H1 (cell line): ENCODE measurements around the gene G6PC1. TPM values are rescaled to one million over a fixed set of nuclear protein-coding genes. Genes with fewer than 3 reads are reported as not detected.

ENCODE experiments used
- CTCF ChIA-PET: fragments of 300-600 bp; sonication (Branson Sonifier 250); formaldehyde crosslinking; loops from one replicate; lab custom pipeline; 2021; ENCODE audit not compliant: partially characterized antibody; lab: Charles Lee
- POLR2A ChIA-PET: fragments of 300-600 bp; sonication (Branson Sonifier 250); formaldehyde crosslinking; loops from one replicate; lab custom pipeline; 2021; ENCODE audit warnings: inconsistent platforms; ENCODE audit not compliant: partially characterized antibody; lab: Charles Lee
- DNase-seq, 2 experiments: peaks; one replicate each; pipeline versions ENCODE4 v3.0.0 to v3.0.0-alpha.2; 2010 to 2022; ENCODE audit warnings: low spot score in 2 of 2, low read depth in 1 of 2, mixed read lengths in 1 of 2
- FAIRE-seq: peaks from 2 replicates; lab custom pipeline; 2011; peaks lifted over from hg19 to GRCh38; lab: Jason Lieb, UNC
- H2AFZ ChIP-seq: 2 replicates; pipeline ENCODE4 v1.8.1; 2012; ENCODE audit warnings: low read length, inconsistent platforms
- H2AK5ac ChIP-seq: 2 replicates; pipeline ENCODE4 v1.6.1; 2013; ENCODE audit warnings: low read depth, low read length
- H2BK120ac ChIP-seq: replicated peaks from 2 replicates; pipeline ENCODE3; 2013; ENCODE audit warnings: low read depth, low read length, inconsistent platforms
- H2BK12ac ChIP-seq: 2 replicates; pipeline ENCODE4 v1.6.1; 2013; ENCODE audit warnings: low read depth, low read length
- H2BK15ac ChIP-seq: 2 replicates; pipeline ENCODE4 v1.6.1; 2013; ENCODE audit warnings: low read length
- H2BK20ac ChIP-seq: 2 replicates; pipeline ENCODE4 v1.6.1; 2013; ENCODE audit warnings: low read length
- H2BK5ac ChIP-seq: 2 replicates; pipeline ENCODE4 v1.6.1; 2013; ENCODE audit warnings: low read depth, low read length
- H3K14ac ChIP-seq: 2 replicates; pipeline ENCODE4 v1.6.1; 2013; ENCODE audit warnings: inconsistent platforms; ENCODE audit not compliant: insufficient read length
- H3K18ac ChIP-seq: 2 replicates; pipeline ENCODE4 v1.6.1; 2013; ENCODE audit warnings: low read length; ENCODE audit errors: extremely low read depth
- H3K23ac ChIP-seq: 2 replicates; pipeline ENCODE4 v1.6.1; 2013; ENCODE audit warnings: inconsistent platforms; ENCODE audit not compliant: insufficient read length
- H3K23me2 ChIP-seq: 2 replicates; pipeline ENCODE4 v1.6.1; 2013; ENCODE audit warnings: low read depth, low read length
- H3K27ac ChIP-seq: 2 replicates; pipeline ENCODE4 v1.6.1; 2011; ENCODE audit warnings: low read depth, low read length, inconsistent platforms
- H3K27me3 ChIP-seq, 4 experiments: replicated peaks in 1 of 4; 1 replicate in 1 of 4; 2 replicates in 3 of 4; pipeline versions ENCODE4 v1.6.1 to v1.8.1; 2011 to 2013; ENCODE audit warnings: low read length in 3 of 4, mild to moderate bottlenecking in 3 of 4, inconsistent platforms in 2 of 4, mixed read lengths in 2 of 4, moderate library complexity in 1 of 4; ENCODE audit not compliant: control insufficient read depth in 3 of 4, insufficient read depth in 3 of 4; ENCODE audit errors: extremely low read depth in 1 of 4
- H3K36me3 ChIP-seq, 4 experiments: 2 replicates each; pipeline versions ENCODE4 v1.6.1 to v1.8.1; 2011 to 2013; ENCODE audit warnings: mild to moderate bottlenecking in 4 of 4, low read length in 3 of 4, moderate library complexity in 2 of 4, control low read depth in 1 of 4, inconsistent platforms in 1 of 4; ENCODE audit not compliant: insufficient read depth in 4 of 4, control insufficient read depth in 2 of 4
- H3K4ac ChIP-seq: replicated peaks from 2 replicates; pipeline ENCODE3; 2013; ENCODE audit warnings: low read length, low read depth, mixed read lengths, inconsistent platforms; ENCODE audit not compliant: insufficient read length
- H3K4me1 ChIP-seq, 4 experiments: replicated peaks in 1 of 4; 1 replicate in 1 of 4; 2 replicates in 3 of 4; pipeline versions ENCODE4 v1.6.1 to v1.8.1; 2011 to 2013; ENCODE audit warnings: low read length in 3 of 4, inconsistent platforms in 2 of 4, mixed read lengths in 1 of 4; ENCODE audit not compliant: insufficient read depth in 4 of 4, control insufficient read depth in 3 of 4
- H3K4me2 ChIP-seq, 2 experiments: 2 replicates each; pipeline versions ENCODE4 v1.6.1 to v1.8.1; 2011 to 2013; ENCODE audit warnings: low read depth in 2 of 2, low read length in 2 of 2, control low read depth in 1 of 2, inconsistent platforms in 1 of 2, mild to moderate bottlenecking in 1 of 2; ENCODE audit not compliant: insufficient read depth in 1 of 2
- H3K4me3 ChIP-seq, 4 experiments: fragments of 200-600, 300-600 bp in 1 of 4; sonication (generic), shearing (Covaris generic), sonication (Bioruptor Twin) in 1 of 4; 2 replicates each; pipeline versions ENCODE4 v1.5.1 to v1.8.1; 2011 to 2016; ENCODE audit warnings: low read length in 4 of 4, low read depth in 3 of 4, control low read depth in 2 of 4, inconsistent platforms in 2 of 4, mild to moderate bottlenecking in 2 of 4, mixed read lengths in 1 of 4, moderate library complexity in 1 of 4; ENCODE audit not compliant: insufficient read depth in 2 of 4; ENCODE audit errors: extremely low read depth in 1 of 4
- H3K56ac ChIP-seq: replicated peaks from 2 replicates; pipeline ENCODE3; 2013; ENCODE audit warnings: low read depth, mild to moderate bottlenecking, mixed read lengths, low read length, inconsistent platforms; ENCODE audit not compliant: insufficient read length
- H3K79me1 ChIP-seq: 2 replicates; pipeline ENCODE4 v1.6.1; 2013; ENCODE audit warnings: low read depth, low read length, control low read depth
- H3K79me2 ChIP-seq, 2 experiments: 2 replicates each; pipeline versions ENCODE4 v1.6.1 to v1.8.1; 2012 to 2013; ENCODE audit warnings: low read length in 2 of 2, mild to moderate bottlenecking in 2 of 2, inconsistent platforms in 1 of 2; ENCODE audit not compliant: insufficient read depth in 2 of 2, control insufficient read depth in 1 of 2
- H3K9ac ChIP-seq, 4 experiments: replicated peaks in 1 of 4; 1 replicate in 1 of 4; 2 replicates in 3 of 4; pipeline versions ENCODE4 v1.6.1 to v1.8.1; 2011 to 2013; ENCODE audit warnings: low read depth in 3 of 4, low read length in 3 of 4, control low read depth in 2 of 4, mild to moderate bottlenecking in 2 of 4, moderate library complexity in 2 of 4, inconsistent platforms in 1 of 4; ENCODE audit errors: extremely low read depth in 1 of 4
- H3K9me3 ChIP-seq, 2 experiments: 2 replicates each; pipeline versions ENCODE4 v1.6.1 to v1.8.1; 2012 to 2013; ENCODE audit warnings: mild to moderate bottlenecking in 2 of 2, moderate library complexity in 2 of 2, control low read depth in 1 of 2, inconsistent platforms in 1 of 2, low read depth in 1 of 2, low read length in 1 of 2, mixed read lengths in 1 of 2; ENCODE audit not compliant: insufficient read depth in 2 of 2
- H4K20me1 ChIP-seq, 2 experiments: replicated peaks in 1 of 2; 2 replicates each; pipeline versions ENCODE3 to v1.8.1; 2011 to 2013; ENCODE audit warnings: inconsistent platforms in 2 of 2, low read length in 2 of 2, mild to moderate bottlenecking in 1 of 2; ENCODE audit not compliant: insufficient read depth in 2 of 2, control insufficient read depth in 1 of 2
- H4K5ac ChIP-seq: 2 replicates; pipeline ENCODE4 v1.6.1; 2013; ENCODE audit warnings: low read length, low read depth, mixed read lengths, inconsistent platforms; ENCODE audit not compliant: insufficient read length
- H4K8ac ChIP-seq: 2 replicates; pipeline ENCODE4 v1.8.0; 2013; ENCODE audit warnings: mild to moderate bottlenecking, moderate library complexity, low read length, inconsistent platforms; ENCODE audit not compliant: insufficient read depth; ENCODE audit errors: extremely low read depth
- H4K91ac ChIP-seq: replicated peaks from 2 replicates; pipeline ENCODE3; 2013; ENCODE audit warnings: low read length, mixed read lengths, inconsistent platforms; ENCODE audit not compliant: insufficient read length
- CBX8 ChIP-seq: fragments of 300-800, 300-1000 bp; sonication (generic); IDR thresholded peaks from 2 replicates; pipeline ENCODE4 v1.7.1; 2016; ENCODE audit warnings: low read depth, low read length, borderline replicate concordance
- CHD2 ChIP-seq: IDR thresholded peaks from 2 replicates; pipeline ENCODE4 v1.6.1; 2012; ENCODE audit warnings: low read length, improper control_type of control experiment
- CREB1 ChIP-seq: IDR thresholded peaks from 2 replicates; pipeline ENCODE4 v1.6.1; 2012; ENCODE audit warnings: inconsistent platforms
- HDAC2 ChIP-seq, 2 experiments: fragments of 300-600 bp in 1 of 2; sonication (generic) in 1 of 2; IDR thresholded peaks; 2 replicates each; pipeline ENCODE4 v1.6.1; 2011 to 2012; ENCODE audit warnings: low read depth in 2 of 2, low read length in 2 of 2, mild to moderate bottlenecking in 2 of 2, moderate library complexity in 2 of 2, borderline replicate concordance in 1 of 2, inconsistent platforms in 1 of 2
- NRF1 ChIP-seq: IDR thresholded peaks from 2 replicates; pipeline ENCODE4 v1.6.1; 2011; ENCODE audit warnings: mild to moderate bottlenecking, low read depth, low read length, improper control_type of control experiment
- POLR2AphosphoS5 ChIP-seq: IDR thresholded peaks from 2 replicates; pipeline ENCODE4 v1.6.1; 2011; ENCODE audit warnings: low read depth, low read length
- RAD21 ChIP-seq, 2 experiments: IDR thresholded peaks in 1 of 2; conservative IDR thresholded peaks in 1 of 2; 2 replicates each; pipeline ENCODE4 v1.6.1; 2011; ENCODE audit warnings: low read depth in 2 of 2, low read length in 2 of 2, improper control_type of control experiment in 1 of 2, inconsistent platforms in 1 of 2, mild to moderate bottlenecking in 1 of 2, moderate library complexity in 1 of 2
- RFX5 ChIP-seq: IDR thresholded peaks from 2 replicates; pipeline ENCODE4 v1.6.1; 2011; ENCODE audit warnings: low read depth, low read length, improper control_type of control experiment, borderline replicate concordance
- RXRA ChIP-seq: IDR thresholded peaks from 2 replicates; pipeline ENCODE4 v1.6.1; 2011; ENCODE audit warnings: low read depth, mild to moderate bottlenecking, low read length, moderate library complexity; ENCODE audit not compliant: insufficient read depth
- SP1 ChIP-seq: IDR thresholded peaks from 2 replicates; pipeline ENCODE4 v1.6.1; 2011; ENCODE audit warnings: low read depth, low read length
- WGBS, 2 experiments: shearing (Covaris generic) in 1 of 2; methylation state at CpG; one replicate each; pipeline versions ENCODE4 v1.1.6 to v1.1.7; 2013 to 2015; ENCODE audit warnings: low lambda C conversion rate in 2 of 2, mixed read lengths in 2 of 2, inconsistent platforms in 1 of 2, low coverage in 1 of 2, missing lambda C conversion rate in 1 of 2; ENCODE audit not compliant: insufficient replicate concordance in 2 of 2, insufficient coverage in 1 of 2, insufficient read length in 1 of 2; ENCODE audit errors: extremely low coverage in 1 of 2, missing lambda C conversion rate in 1 of 2; 5-methylcytosine and 5-hydroxymethylcytosine counted together
- polyA plus RNA-seq, 7 experiments: library from polyadenylated mRNA; depleted of rRNA in 3 of 7; stranded (reverse) in 5 of 7; unstranded in 2 of 7; fragments of >200 nt in 5 of 7; fragments of 200-250 nt in 2 of 7; gene quantifications; 1 replicate in 5 of 7; 2 replicates in 1 of 7; 4 replicates in 1 of 7; pipeline versions ENCODE4 v1.2.1 to v1.2.3, GENCODE V29; 2011 to 2013; ENCODE audit warnings: missing spikeins in 2 of 7, mixed read lengths in 2 of 7
- total RNA-seq: library from RNA; stranded (reverse); fragmentation: NEBNext Ultra II Directional; extraction: Animal tissue kit (Norgen Biotek cat#: 25700); gene quantifications from 2 replicates; pipeline ENCODE4 v1.2.1, GENCODE V29; 2021

Gene G6PC1
- total and polyA plus RNA-seq, 2 of the 8 experiments (the other 6 are each of a cell fraction or from before 2014, with no cell fraction given): 0.02 TPM; not detected in 1

DNA sequence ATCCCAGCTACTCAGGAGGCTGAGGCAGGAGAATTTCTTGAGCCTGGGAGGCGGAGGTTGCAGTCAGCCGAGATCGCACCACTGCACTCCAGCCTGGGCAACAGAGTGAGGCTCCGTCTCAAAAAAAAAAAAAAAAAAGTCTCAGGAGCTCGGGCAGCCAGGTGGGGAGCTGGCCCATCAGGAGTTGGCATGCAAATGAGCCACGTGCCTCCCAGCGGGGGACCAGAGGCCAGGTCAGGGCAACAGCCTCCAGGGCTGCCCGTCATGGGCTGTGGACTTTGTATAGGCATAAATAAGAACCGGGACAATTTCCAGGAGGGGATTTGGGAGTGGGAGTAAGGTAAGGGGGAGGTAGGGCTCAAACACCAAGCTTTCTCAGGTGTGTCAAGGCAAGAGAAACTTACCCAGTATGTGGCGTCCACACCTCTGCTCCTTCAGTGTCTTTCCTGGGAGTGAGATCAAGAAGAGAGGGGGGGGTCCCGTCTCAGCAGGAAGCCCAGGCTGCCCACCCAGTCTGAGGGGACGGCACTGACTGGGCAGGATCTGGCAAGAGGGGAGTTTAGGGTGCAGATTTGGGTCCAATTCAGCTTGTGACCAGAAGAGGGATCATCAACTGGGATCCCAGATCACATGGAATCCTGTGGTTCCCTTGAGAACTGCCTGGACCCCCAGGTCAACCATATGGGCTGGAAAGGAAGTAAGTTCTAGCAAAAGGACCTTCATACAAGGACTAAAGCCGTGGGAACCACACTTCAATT lies 22.3 kb upstream of the G6PC1 start:
- Histone ChIP-seq H3K27ac (no peak overlapping the region), H3K9me3 (no peaks in the 10 kb centered on the region), H4K8ac (no peak overlapping the region), H3K4me1 (peaks cover 0 to 8% (median 5%) of the 10 kb centered on the region in 4 experiments; a peak in 4 of 7 replicates), H2AK5ac (0 out of 2 replicates have a peak overlapping the region, but pooled peaks have one; percentile 24), H3K18ac (no peak overlapping the region), H4K20me1 (no peaks in the 10 kb centered on the region), H2BK5ac (no peak overlapping the region), H3K36me3 (no peaks in the 10 kb centered on the region), H2BK12ac (peak overlapping the region; percentile 75; the same call in 1 of the 2 replicates), H2AFZ (no peak overlapping the region), H2BK120ac (no peak overlapping the region), H3K9ac (no peak overlapping the region), H3K79me2 (no peaks in the 10 kb centered on the region), H3K23ac (no peak overlapping the region), H2BK20ac (no peak overlapping the region), H3K56ac (no peak overlapping the region), H3K4me2 (peak overlapping the region; percentile 26 to 38; a peak in 3 of 4 replicates), H3K27me3 (peaks cover 0 to 5% (median 0%) of the 10 kb centered on the region in 4 experiments; a peak in 4 of 7 replicates), H3K79me1 (no peaks in the 10 kb centered on the region), H2BK15ac (peak overlapping the region; percentile 46; the same call in 1 of the 2 replicates), H3K23me2 (no peaks in the 10 kb centered on the region; the same call in 1 of the 2 replicates), H3K4me3 (peak overlapping the region in 1 of 4 experiments; percentile 40; a peak in 3 of 8 replicates), H4K5ac (no peak overlapping the region), H4K91ac (no peak overlapping the region), H3K4ac (no peak overlapping the region), H3K14ac (no peak overlapping the region)
- no peak for FAIRE-seq
- ChIA-PET POLR2A (interaction anchor here (0.6 to 1.7 kb wide), 11 partner anchors 10 to 728 kb away, joined by 3 to 6 read pairs (median 4); partner anchors contain the start of genes BECN1 and RPL27), CTCF (interaction anchor here (0.6 to 2.5 kb wide), 13 partner anchors 10 to 1004 kb away, joined by 3 to 9 read pairs (median 4); no protein-coding TSS in a partner anchor)
- DNase-seq: peak; percentile 15 to 87
- 38% methylated on average over 11 of the region's 13 CpGs; no CpG with 5 or more reads in 1 of the 2 experiments for WGBS, 2 experiments
- TF ChIP-seq CBX8: no peak
- no peak for TF ChIP-seq CHD2
- TF ChIP-seq SP1: no peak
- TF ChIP-seq RAD21 (IDR thresholded peaks at IDR 0.05 in 1 of 2, conservative IDR thresholded peaks at IDR 0.05 in 1 of 2; ENCODE audit: low read depth in 2 of 2, low read length in 2 of 2): peak in 1 of 2 experiments; percentile 28; a peak in 1 of 4 replicates
- TF ChIP-seq RXRA: no peak
- no peak for TF ChIP-seq NRF1
- TF ChIP-seq RFX5: no peak
- no peak for TF ChIP-seq CREB1
- no peak for TF ChIP-seq POLR2AphosphoS5
- no peak for TF ChIP-seq HDAC2 (IDR thresholded peaks at IDR 0.05; ENCODE audit: borderline replicate concordance in 1 of 2, low read depth in 2 of 2, low read length in 2 of 2)
